Uterus (tissue), 4 donors: ENCODE data around the gene GMPPA. TPM values are rescaled to one million over a fixed set of nuclear protein-coding genes. Genes with fewer than 3 reads are reported as not detected.
A peak's percentile ranks its signal among the peaks of the same experiment; 100 is the strongest.

Experiments
- DNase-seq, 2 donors: peaks; one replicate each; pipeline ENCODE4 v3.0.0-alpha.2; 2019 to 2020
- H3K27ac ChIP-seq, 2 donors: fragments of 200-600 bp; sonication (generic); 1 replicate in 1 of 2; 2 replicates in 1 of 2; pipeline ENCODE4 v1.5.1; 2016 to 2018
- H3K27me3 ChIP-seq, 2 donors: fragments of 200-600 bp; sonication (generic); one replicate each; pipeline ENCODE4 v1.5.1; 2018 to 2019; ENCODE audit warnings: control low read depth in 1 of 2
- H3K36me3 ChIP-seq, 2 donors: fragments of 200-600 bp; sonication (generic); one replicate each; pipeline ENCODE4 v1.5.1; 2019; ENCODE audit warnings: control low read depth in 1 of 2
- H3K4me1 ChIP-seq, 2 donors: fragments of 200-600 bp; sonication (generic); one replicate each; pipeline ENCODE4 v1.5.1; 2018 to 2019; ENCODE audit warnings: control low read depth in 1 of 2
- H3K4me3 ChIP-seq, 2 donors: fragments of 200-600 bp; sonication (generic); 1 replicate in 1 of 2; 2 replicates in 1 of 2; pipeline ENCODE4 v1.5.1; 2018 to 2019; ENCODE audit warnings: mild to moderate bottlenecking in 1 of 2
- H3K9me3 ChIP-seq, 2 donors: fragments of 200-600 bp; sonication (generic); one replicate each; pipeline ENCODE4 v1.5.1; 2019; ENCODE audit warnings: control low read depth in 1 of 2
- CTCF ChIP-seq, 4 experiments: fragments of 200-600 bp in 2 of 4; fragments of 450-650 bp in 2 of 4; sonication (generic) in 2 of 4; IDR thresholded peaks; one replicate each; pipeline ENCODE4 v1.5.1; 2016 to 2019; ENCODE audit warnings: antibody characterized with exemption in 4 of 4, mild to moderate bottlenecking in 2 of 4, moderate library complexity in 1 of 4
- POLR2A ChIP-seq, 2 donors: fragments of 450-650 bp; IDR thresholded peaks; one replicate each; pipeline ENCODE4 v1.6.1; 2016; ENCODE audit warnings: antibody characterized with exemption in 2 of 2, mild to moderate bottlenecking in 1 of 2, moderate library complexity in 1 of 2
- intact Hi-C: fragments of 100-400 bp; cut with DNase I; formaldehyde crosslinking; loops from one replicate; pipeline ENCODE4 v1.15.1; 2023; ENCODE audit warnings: low total_unique reads
- total RNA-seq, 4 donors: library from RNA; depleted of rRNA in 3 of 4; stranded (reverse); fragments of >200 nt in 3 of 4; gene quantifications; one replicate each; pipeline versions ENCODE4 v1.1.0 to v1.2.4, GENCODE V29; 2014 to 2023
- donor health status: DM: yes; HTN: yes; CAD: no.

GMPPA gene
- total RNA-seq, 4 donors from 2014 or later = 14.1 to 39.5 (median 27.6) TPM

DNA sequence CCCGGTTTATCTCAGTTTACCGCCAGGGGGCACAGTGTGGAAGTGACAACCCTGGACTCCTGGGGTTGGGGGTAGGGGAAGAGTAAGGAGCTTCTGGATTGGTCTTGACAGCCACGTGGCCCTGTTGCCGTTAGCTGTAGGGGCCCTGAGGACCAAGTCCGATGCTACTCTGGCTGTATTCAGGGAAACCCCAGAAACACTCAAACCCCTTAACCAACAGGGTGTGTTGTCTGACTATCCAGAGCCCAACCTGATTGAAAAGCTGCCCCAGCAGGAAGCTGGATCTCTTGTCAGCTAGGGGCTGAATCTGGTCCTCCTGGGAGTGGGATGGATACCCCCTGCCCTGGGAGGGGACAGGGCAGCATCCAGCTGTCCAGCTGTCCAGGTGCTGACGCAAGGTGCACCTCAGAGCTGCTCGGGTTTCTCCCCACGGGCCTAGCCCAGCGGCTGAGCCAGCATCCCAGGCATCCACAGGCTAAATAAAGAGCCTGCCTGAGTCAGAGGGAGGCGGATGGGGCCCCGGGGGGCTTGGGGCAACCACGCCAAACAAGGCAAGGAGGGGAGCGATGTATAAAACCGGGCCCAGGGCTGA, 3.1 kb upstream of the GMPPA start:
- intact Hi-C loops = no loop called here
- Histone ChIP-seq H3K9me3 (no peaks in the 10 kb centered on the region), H3K4me3 (no peak overlapping the region), H3K36me3 (no peaks in the 10 kb centered on the region), H3K27ac (peak overlapping the region; percentile 19 to 95), H3K4me1 (peaks cover 0 to 4% of the 10 kb centered on the region in 2 donors), H3K27me3 (no peaks in the 10 kb centered on the region)
- TF ChIP-seq POLR2A (IDR thresholded peaks at IDR 0.05) = no peak
- TF ChIP-seq CTCF (IDR thresholded peaks at IDR 0.05) = peak; percentile 42 to 65 (median 58)
- DNase-seq = peak; percentile 61 to 73

DNA sequence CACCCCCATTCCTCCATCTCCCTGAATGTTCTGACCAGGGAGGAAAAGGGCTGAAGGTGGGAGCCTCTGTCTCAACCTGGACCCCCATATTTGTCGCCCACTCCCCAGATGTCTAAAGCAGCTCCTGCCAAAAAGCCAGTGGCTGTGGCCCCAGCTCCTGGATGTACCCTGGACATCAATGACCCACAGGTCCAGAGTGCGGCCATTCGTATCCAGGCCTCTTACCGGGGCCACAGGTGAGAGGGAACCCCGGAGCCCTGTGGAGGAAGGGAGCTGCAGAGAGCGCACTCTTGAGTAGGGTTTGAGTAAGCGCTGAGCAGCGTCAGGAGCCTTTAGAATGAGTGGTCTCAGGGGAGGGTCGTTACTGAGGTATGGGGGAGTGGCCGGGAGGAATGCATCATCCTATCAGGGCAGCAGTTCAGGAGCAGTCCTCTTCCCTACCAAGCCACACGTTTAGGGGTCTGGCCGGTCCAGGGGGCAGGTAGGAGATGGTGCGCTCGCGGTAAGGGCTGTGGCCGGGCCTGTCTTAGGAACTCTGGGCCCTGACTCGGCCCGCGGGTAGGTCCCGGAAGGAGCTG, 2.4 kb upstream of the GMPPA start:
- no peaks in the 10 kb centered on the region for H3K27me3 ChIP-seq
- intact Hi-C loops = no loop called here
- peak overlapping the region; percentile 19 to 95 for H3K27ac ChIP-seq
- peak in 1 of 2 donors; percentile 33 for DNase-seq
- H3K4me3 ChIP-seq = no peak overlapping the region
- TF ChIP-seq POLR2A (IDR thresholded peaks at IDR 0.05) (no peak), CTCF (IDR thresholded peaks at IDR 0.05) (no peak)
- peaks cover 0 to 4% of the 10 kb centered on the region in 2 donors for H3K4me1 ChIP-seq
- H3K36me3 ChIP-seq = no peaks in the 10 kb centered on the region
- no peaks in the 10 kb centered on the region for H3K9me3 ChIP-seq

DNA sequence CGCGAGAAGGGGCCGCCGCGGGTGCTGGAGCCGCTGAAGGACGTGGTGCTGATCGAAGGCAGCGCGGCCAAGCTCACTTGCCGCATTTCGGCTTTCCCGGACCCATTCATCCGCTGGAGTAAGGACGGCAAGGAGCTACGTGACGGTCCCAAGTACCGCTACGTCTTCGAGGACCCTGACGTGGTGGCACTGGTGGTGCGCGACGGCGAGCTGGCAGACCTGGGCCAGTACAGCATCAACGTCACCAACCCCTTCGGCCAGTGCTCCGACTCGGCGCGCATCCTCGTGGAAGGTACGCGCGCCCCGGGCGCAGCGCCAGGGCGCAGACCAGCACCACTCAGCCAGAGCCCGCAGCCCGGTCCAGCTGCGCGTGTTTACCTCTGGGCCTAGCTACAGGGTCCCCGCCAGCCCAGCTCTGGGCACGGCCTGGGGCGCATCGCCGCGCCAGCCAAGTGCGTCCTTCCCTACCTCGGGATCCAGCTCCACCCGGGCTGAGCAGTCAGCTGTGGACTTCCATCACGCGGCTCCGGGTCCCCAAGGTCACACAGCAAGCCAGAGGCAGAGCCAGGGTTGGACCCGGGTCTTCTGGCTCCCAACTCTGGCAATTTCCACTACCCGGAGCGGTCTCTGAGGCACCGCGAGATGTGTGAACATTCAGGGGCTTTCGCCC, 1.7 kb upstream of the GMPPA start:
- no peaks in the 10 kb centered on the region for H3K9me3 ChIP-seq
- peak overlapping the region; percentile 94 to 95 for H3K27ac ChIP-seq
- DNase-seq = peak in 1 of 2 donors; percentile 52
- intact Hi-C loops = no loop called here
- H3K4me1 ChIP-seq = peaks cover 0 to 4% of the 10 kb centered on the region in 2 donors
- no peaks in the 10 kb centered on the region for H3K27me3 ChIP-seq
- peak overlapping the region in 1 of 2 donors; percentile 52 for H3K4me3 ChIP-seq
- no peak for TF ChIP-seq POLR2A (IDR thresholded peaks at IDR 0.05)
- no peak for TF ChIP-seq CTCF (IDR thresholded peaks at IDR 0.05)
- H3K36me3 ChIP-seq = no peaks in the 10 kb centered on the region

DNA sequence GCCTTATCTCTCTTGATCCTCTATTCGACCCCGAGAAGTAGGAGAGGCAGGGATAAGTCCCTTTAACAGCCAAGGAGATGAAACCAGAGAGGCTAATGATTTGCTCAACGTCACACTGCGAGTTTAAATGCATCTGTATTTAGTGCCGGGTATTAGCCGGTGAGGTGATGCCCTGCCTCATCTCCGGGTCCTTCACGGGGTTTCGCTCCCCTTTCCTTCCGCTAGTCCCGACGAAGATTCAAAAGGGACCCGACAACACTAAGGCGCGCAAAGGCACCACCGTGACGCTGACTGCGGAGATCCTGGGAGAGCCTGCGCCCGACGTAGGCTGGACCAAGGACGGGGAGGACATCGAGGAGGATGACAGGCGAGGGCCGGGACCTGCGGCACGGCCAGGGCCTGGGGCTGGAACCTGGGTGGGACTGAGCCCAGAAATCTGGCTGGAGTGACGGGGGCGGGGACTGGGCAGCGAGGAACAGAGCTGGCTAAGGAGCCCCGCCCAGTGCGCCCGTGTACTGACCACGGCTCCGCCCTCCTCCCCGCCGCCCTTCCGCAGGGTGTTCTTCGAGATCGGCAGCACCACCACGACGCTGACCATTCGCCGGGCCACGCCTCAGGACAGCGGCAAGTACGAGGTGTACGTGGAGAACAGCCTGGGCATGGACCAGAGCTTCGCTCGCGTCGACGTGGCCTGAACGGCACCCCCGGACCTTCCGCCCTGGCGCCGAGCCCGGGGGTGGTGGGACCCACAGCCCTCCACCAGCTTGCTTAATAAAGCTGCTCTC, 1.0 kb upstream of the GMPPA start:
- H3K9me3 ChIP-seq = no peaks in the 10 kb centered on the region
- intact Hi-C loops = no loop called here
- peak overlapping the region; percentile 94 to 95 for H3K27ac ChIP-seq
- no peaks in the 10 kb centered on the region for H3K36me3 ChIP-seq
- peak overlapping the region; percentile 52 to 57 for H3K4me3 ChIP-seq
- H3K4me1 ChIP-seq = peaks cover 0 to 4% of the 10 kb centered on the region in 2 donors
- H3K27me3 ChIP-seq = no peaks in the 10 kb centered on the region
- DNase-seq = peak; percentile 93 to 94
- TF ChIP-seq POLR2A (IDR thresholded peaks at IDR 0.05) (peak; percentile 74 to 86), CTCF (IDR thresholded peaks at IDR 0.05) (no peak)
